Esophagus muscularis mucosa (tissue), 4 donors: Measurements from ENCODE around the gene ARCN1. TPM values are rescaled to one million over a fixed set of nuclear protein-coding genes. Genes with fewer than 3 reads are reported as not detected.

ENCODE experiments used
- DNase-seq: peaks from one replicate; pipeline ENCODE4 v3.0.0-alpha.2; 2017; ENCODE audit errors: extremely low spot score
- H3K27ac ChIP-seq, 4 donors: fragments of 200-600 bp; sonication (generic); replicated peaks in 1 of 4; 1 replicate in 3 of 4; 2 replicates in 1 of 4; pipeline ENCODE4 v1.5.1; 2016 to 2019; ENCODE audit warnings: mild to moderate bottlenecking in 1 of 4
- H3K27me3 ChIP-seq, 4 donors: fragments of 200-600 bp; sonication (generic); one replicate each; pipeline versions ENCODE4 v1.5.1 to v1.6.0; 2016 to 2019
- H3K36me3 ChIP-seq, 4 donors: fragments of 200-600 bp; sonication (generic); one replicate each; pipeline ENCODE4 v1.5.1; 2016 to 2019
- H3K4me1 ChIP-seq, 4 donors: fragments of 200-600 bp; sonication (generic); one replicate each; pipeline ENCODE4 v1.5.1; 2016 to 2019
- H3K4me3 ChIP-seq, 4 donors: fragments of 200-600 bp; sonication (generic); 1 replicate in 2 of 4; 2 replicates in 2 of 4; pipeline ENCODE4 v1.5.1; 2016 to 2019; ENCODE audit warnings: mild to moderate bottlenecking in 4 of 4, moderate library complexity in 1 of 4
- H3K9me3 ChIP-seq, 4 donors: fragments of 200-600 bp; sonication (generic); 1 replicate in 3 of 4; 2 replicates in 1 of 4; pipeline ENCODE4 v1.5.1; 2016 to 2019
- EP300 ChIP-seq: sonication (generic); formaldehyde crosslinking; IDR thresholded peaks from one replicate; pipeline ENCODE4 v1.6.1; 2017; ENCODE audit warnings: antibody characterized with exemption
- POLR2A ChIP-seq: fragments of 450-650 bp; IDR thresholded peaks from one replicate; pipeline ENCODE4 v1.6.1; 2017; ENCODE audit warnings: antibody characterized with exemption, moderate library complexity, mild to moderate bottlenecking, low read depth
- POLR2AphosphoS5 ChIP-seq, 2 donors: sonication (generic); formaldehyde crosslinking; IDR thresholded peaks; one replicate each; pipeline ENCODE4 v1.6.1; 2017; ENCODE audit warnings: antibody characterized with exemption in 2 of 2
- WGBS: methylation state at CpG from one replicate; pipeline ENCODE4 v1.1.5; 2018; 5-methylcytosine and 5-hydroxymethylcytosine counted together
- intact Hi-C: fragments of 100-400 bp; cut with DNase I; formaldehyde crosslinking; loops from one replicate; pipeline ENCODE4 v1.15.1; 2023
- total RNA-seq, 4 donors: library from RNA; depleted of rRNA; stranded (reverse); fragments of >200 nt; gene quantifications; one replicate each; pipeline versions ENCODE4 v1.1.0 to v1.2.1, GENCODE V29; 2016
- TF ChIP-seq, protein P1 (sequence below), 3 experiments: fragments of 200-600 bp in 2 of 3; fragments of 450-650 bp in 1 of 3; sonication (generic) in 2 of 3; IDR thresholded peaks; one replicate each; pipeline ENCODE4 v1.5.1; 2017 to 2019; ENCODE audit warnings: antibody characterized with exemption in 3 of 3, mild to moderate bottlenecking in 2 of 3, moderate library complexity in 1 of 3

ARCN1 gene
- total RNA-seq, 4 donors from 2014 or later: 83.9 to 115 (median 102) TPM

GRCh38 chr11:118631142-118631909 is 59.1 kb downstream of the ARCN1 start:
- no peak overlapping the region for H3K4me3 ChIP-seq
- H3K9me3 ChIP-seq: no peaks in the 10 kb centered on the region
- TF ChIP-seq, protein P1, sequence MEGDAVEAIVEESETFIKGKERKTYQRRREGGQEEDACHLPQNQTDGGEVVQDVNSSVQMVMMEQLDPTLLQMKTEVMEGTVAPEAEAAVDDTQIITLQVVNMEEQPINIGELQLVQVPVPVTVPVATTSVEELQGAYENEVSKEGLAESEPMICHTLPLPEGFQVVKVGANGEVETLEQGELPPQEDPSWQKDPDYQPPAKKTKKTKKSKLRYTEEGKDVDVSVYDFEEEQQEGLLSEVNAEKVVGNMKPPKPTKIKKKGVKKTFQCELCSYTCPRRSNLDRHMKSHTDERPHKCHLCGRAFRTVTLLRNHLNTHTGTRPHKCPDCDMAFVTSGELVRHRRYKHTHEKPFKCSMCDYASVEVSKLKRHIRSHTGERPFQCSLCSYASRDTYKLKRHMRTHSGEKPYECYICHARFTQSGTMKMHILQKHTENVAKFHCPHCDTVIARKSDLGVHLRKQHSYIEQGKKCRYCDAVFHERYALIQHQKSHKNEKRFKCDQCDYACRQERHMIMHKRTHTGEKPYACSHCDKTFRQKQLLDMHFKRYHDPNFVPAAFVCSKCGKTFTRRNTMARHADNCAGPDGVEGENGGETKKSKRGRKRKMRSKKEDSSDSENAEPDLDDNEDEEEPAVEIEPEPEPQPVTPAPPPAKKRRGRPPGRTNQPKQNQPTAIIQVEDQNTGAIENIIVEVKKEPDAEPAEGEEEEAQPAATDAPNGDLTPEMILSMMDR (IDR thresholded peaks at IDR 0.05): no peak
- H3K27ac ChIP-seq: peak overlapping the region in 1 of 4 donors; percentile 34
- peaks cover 6 to 100% (median 63%) of the 10 kb centered on the region in 4 donors for H3K36me3 ChIP-seq
- no peak for DNase-seq
- intact Hi-C loops: no loop called here
- WGBS: 93% methylated on average over 13 of the region's 14 CpGs
- no peaks in the 10 kb centered on the region for H3K27me3 ChIP-seq
- H3K4me1 ChIP-seq: peaks cover 59 to 78% (median 74%) of the 10 kb centered on the region in 4 donors

- intact Hi-C loops: no loop called here
Observed at GRCh38 chr11:118632577-118633318, 60.5 kb downstream of the ARCN1 start.

DNA sequence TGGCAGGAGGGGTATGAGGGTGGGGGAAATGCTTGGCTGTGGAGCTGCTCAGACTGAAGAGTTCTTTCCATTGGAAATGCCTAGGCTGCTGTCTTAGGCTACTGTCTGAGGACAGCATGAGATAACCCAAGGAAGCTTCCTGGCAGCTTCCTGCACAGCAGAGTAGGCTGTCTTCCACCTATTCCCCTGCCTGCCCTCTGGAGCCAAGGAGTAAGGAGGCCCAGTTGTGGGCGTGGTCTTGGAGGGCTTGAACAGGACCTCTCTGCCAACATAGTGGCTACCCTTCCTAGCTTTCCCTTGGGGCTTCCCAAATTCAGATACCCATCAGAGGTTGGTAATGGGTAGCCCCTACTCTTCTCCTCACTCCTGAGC is 61.1 kb downstream of the ARCN1 start:
- Histone ChIP-seq H3K9me3 (no peaks in the 10 kb centered on the region), H3K27ac (peak overlapping the region; percentile 81 to 87 (median 84)), H3K36me3 (peaks cover 4 to 100% (median 56%) of the 10 kb centered on the region in 4 donors), H3K27me3 (no peaks in the 10 kb centered on the region), H3K4me1 (peaks cover 55 to 74% (median 69%) of the 10 kb centered on the region in 4 donors), H3K4me3 (no peak overlapping the region)
- intact Hi-C loops: no loop called here
- 78% methylated on average over 1 of the region's 1 CpG for WGBS
- TF ChIP-seq POLR2AphosphoS5 (IDR thresholded peaks at IDR 0.05) (no peak), EP300 (no peak), POLR2A (no peak)
- TF ChIP-seq, protein P1 (IDR thresholded peaks at IDR 0.05): no peak
- DNase-seq: no peak

More at GRCh38 chr11:118632577-118633318, 60.5 kb downstream of the ARCN1 start:
- no peak for DNase-seq
- 85% methylated on average over 9 of the region's 9 CpGs for WGBS
- H3K27me3 ChIP-seq: no peaks in the 10 kb centered on the region
- no peak overlapping the region for H3K4me3 ChIP-seq
- H3K36me3 ChIP-seq: peaks cover 6 to 100% (median 60%) of the 10 kb centered on the region in 4 donors
- peaks cover 59 to 80% (median 73%) of the 10 kb centered on the region in 4 donors for H3K4me1 ChIP-seq
- peak overlapping the region; percentile 9 to 87 (median 82) for H3K27ac ChIP-seq
- TF ChIP-seq, protein P1 (IDR thresholded peaks at IDR 0.05): no peak
- TF ChIP-seq POLR2A: no peak
- TF ChIP-seq POLR2AphosphoS5 (IDR thresholded peaks at IDR 0.05): no peak
- no peak for TF ChIP-seq EP300
- no peaks in the 10 kb centered on the region for H3K9me3 ChIP-seq

GRCh38 chr11:118633979-118634378 is 61.8 kb downstream of the ARCN1 start:
- Histone ChIP-seq H3K4me3 (peak overlapping the region in 3 of 4 donors; percentile 42 to 55 (median 52)), H3K4me1 (peaks cover 48 to 68% (median 62%) of the 10 kb centered on the region in 4 donors), H3K9me3 (no peaks in the 10 kb centered on the region), H3K27ac (peak overlapping the region; percentile 81 to 87 (median 84)), H3K36me3 (peaks cover 0 to 100% (median 56%) of the 10 kb centered on the region in 4 donors), H3K27me3 (no peaks in the 10 kb centered on the region)
- TF ChIP-seq POLR2AphosphoS5 (IDR thresholded peaks at IDR 0.05): no peak
- TF ChIP-seq, protein P1 (IDR thresholded peaks at IDR 0.05): no peak
- no peak for TF ChIP-seq POLR2A
- intact Hi-C loops: no loop called here
- 45% methylated on average over 2 of the region's 4 CpGs for WGBS
- no peak for DNase-seq
